ENCODE data around the gene NF1. TPM values are rescaled to one million over a fixed set of nuclear protein-coding genes. Genes with fewer than 3 reads are reported as not detected.

NF1 gene
- total RNA-seq, 1 experiment from 2014 or later, result 11.6 TPM

DNA sequence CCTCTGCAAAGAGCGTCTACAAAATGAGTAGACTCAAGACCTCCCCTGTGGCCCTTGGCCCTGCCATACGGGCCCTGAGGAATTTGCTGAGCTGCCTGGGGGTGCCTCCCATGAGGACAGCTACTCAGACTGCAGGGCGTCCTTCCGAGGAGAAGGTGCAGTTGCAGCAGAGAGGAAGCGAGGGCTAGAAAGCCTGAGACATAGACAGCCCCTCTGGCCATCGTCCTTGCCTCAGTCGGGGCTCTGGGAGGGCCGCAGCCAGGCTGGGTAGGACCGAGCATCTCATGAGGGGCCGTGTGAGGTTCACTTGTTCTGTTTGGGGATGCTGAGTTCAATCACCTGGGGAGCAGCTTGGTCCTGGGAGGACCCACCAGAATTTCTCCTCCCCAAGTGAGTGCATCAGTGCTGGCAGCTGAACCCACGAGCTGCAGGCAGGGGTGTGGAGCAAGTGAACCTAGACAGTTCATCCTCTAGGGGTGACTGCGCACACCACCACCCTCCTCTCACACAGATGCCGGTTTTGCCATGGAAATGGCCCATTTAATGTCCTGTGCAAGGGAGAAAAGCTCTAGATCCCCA is 317.0 kb downstream of the NF1 start:
- Histone ChIP-seq H3K4me3 (ENCODE audit: insufficient read depth, low read depth, low read length) (no peak overlapping the region), H3K27me3 (ENCODE audit: control insufficient read depth, insufficient read depth, low read length) (no peaks in the 10 kb centered on the region), H3K36me3 (replicated peaks; ENCODE audit: control insufficient read depth, insufficient read depth, low read length) (no peaks in the 10 kb centered on the region)
- DNase-seq, result no peak

DNA sequence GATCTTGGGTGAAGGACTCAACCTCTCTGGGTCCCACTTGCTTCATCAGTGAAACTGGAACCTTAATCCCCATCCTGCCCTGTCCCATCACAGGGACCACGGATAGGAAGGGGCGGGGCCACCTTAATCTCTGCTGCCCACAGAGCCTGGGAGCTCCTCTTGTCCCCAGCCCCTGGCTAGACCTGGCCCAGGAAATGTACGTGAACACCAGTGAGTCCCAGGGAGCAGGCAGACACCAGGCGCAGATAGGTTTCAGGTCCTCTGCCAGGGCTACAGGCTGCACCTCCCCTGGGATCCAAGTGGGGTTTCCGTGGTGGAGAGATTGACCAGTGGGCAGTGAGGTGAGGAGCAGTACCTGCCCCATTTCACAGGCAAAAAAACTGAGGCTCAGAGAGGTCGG is 317.7 kb downstream of the NF1 start:
- Histone ChIP-seq H3K27me3 (ENCODE audit: control insufficient read depth, insufficient read depth, low read length) (no peaks in the 10 kb centered on the region), H3K4me3 (ENCODE audit: insufficient read depth, low read depth, low read length) (no peak overlapping the region), H3K36me3 (replicated peaks; ENCODE audit: control insufficient read depth, insufficient read depth, low read length) (no peaks in the 10 kb centered on the region)
- DNase-seq, result no peak

DNA sequence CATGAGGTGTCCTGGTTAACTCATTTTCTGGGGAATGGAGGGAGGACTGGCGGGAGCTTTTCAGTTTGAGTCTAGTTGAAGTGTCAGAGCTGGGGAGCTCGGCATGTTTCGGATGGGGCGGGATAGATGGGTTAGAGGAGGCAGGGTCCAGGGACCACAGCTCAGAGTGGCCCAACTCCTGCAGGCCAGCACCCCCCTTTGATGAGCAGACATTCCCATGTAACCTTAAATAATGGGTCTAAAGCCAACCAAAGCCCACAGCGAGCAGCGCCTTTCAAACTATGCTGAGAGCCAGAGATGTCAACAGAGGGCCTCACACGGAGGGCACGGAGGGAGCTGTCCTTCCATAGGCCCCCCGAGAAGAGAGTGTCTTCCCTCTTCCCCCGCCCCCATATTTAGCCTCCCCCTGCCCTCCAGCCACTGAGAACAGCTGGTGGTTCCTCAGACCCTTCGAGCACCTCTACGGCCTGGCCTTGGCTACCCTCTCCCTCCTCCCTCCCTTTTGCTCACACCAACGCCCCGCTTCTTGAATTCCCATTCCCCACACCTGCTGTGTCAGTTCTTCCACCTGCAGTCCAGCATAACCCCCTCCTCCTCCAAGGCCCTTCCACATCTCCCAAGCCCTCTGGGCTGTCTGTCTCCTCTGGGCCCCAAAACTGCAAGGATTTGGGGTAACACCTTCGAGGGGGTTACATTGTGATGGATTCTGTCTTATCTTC is 318.5 kb downstream of the NF1 start:
- no peak for DNase-seq
- no peaks in the 10 kb centered on the region for H3K36me3 ChIP-seq (replicated peaks; ENCODE audit: control insufficient read depth, insufficient read depth, low read length)
- no peak overlapping the region for H3K4me3 ChIP-seq (ENCODE audit: insufficient read depth, low read depth, low read length)
- no peaks in the 10 kb centered on the region for H3K27me3 ChIP-seq (ENCODE audit: control insufficient read depth, insufficient read depth, low read length)

DNA sequence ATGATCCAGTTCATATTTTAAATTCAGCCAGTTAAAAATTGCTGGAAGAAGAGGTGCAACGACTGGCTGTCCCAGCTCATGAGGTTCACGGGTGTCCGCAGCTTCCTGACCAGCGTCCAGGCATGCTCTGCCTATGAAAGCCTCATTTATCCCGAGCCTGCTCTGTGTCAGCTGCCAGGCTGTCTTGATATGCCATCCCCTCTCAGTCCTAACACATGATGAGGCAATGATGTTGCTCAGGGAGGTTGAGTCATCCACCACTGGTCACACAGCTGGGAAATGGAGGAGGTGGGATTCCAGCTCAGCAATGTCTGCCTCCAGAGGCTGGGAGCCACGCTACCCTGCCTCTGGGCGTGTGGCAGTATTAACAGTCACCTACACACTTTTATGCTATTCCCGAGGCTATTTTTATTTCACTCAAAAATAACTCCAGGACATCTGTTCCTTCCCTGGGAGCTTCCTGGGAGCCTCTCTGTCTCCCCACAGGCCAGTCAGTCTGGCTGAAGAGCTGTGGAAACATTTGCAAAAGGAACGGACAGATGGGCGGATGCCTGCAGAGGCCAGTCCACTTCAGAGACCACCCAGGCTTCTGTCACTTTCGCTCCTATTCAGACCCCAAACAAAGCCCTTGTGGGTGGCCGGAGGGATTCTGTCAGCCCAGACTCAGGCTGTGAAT is 319.2 kb downstream of the NF1 start:
- Histone ChIP-seq H3K27me3 (ENCODE audit: control insufficient read depth, insufficient read depth, low read length) (no peaks in the 10 kb centered on the region), H3K36me3 (replicated peaks; ENCODE audit: control insufficient read depth, insufficient read depth, low read length) (no peaks in the 10 kb centered on the region), H3K4me3 (ENCODE audit: insufficient read depth, low read depth, low read length) (no peak overlapping the region)
- no peak for DNase-seq

DNA sequence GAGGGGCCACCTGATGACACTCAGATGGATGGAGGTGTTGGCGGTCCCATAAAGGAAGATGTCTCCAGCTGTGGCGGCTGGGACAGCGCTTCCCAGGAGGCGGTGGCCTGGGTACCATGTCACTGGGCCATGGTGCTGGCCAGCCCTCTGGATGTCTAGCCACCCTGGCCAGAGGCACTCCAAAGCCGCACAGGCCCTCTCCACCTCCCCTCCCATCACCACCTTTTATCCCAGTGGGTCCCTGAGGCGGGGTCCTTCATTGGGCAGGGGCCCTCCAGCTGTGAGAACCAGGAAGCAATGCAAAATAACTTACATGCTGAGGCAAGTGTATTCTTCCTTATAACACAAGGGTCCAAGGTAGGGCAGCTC is 319.8 kb downstream of the NF1 start:
- H3K4me3 ChIP-seq (ENCODE audit: insufficient read depth, low read depth, low read length), result no peak overlapping the region
- H3K27me3 ChIP-seq (ENCODE audit: control insufficient read depth, insufficient read depth, low read length), result no peaks in the 10 kb centered on the region
- no peaks in the 10 kb centered on the region for H3K36me3 ChIP-seq (replicated peaks; ENCODE audit: control insufficient read depth, insufficient read depth, low read length)
- no peak for DNase-seq

DNA sequence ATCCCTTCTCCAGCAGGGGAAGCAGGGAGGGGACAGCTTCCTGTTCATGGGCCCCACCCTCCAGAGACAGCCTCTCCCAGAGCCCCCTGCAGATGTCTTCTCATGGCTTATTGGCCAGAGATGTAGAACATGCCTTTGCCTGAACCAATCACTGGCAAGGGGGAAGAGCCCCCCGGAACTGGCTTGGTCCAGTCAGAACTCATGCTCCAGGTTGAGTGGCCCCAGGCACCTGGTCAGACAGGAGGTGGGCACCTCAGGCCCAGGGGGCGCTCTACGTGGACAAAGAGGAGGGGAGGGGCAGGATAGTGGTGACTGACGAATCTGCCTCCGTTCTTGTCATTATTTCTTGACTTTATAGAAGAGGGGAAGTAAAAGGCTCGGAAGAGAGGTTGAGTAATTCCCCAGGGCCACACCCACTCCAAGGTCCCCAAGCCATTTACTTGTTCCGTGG is 320.3 kb downstream of the NF1 start:
- no peaks in the 10 kb centered on the region for H3K27me3 ChIP-seq (ENCODE audit: control insufficient read depth, insufficient read depth, low read length)
- peak; percentile 76 for DNase-seq
- H3K36me3 ChIP-seq (replicated peaks; ENCODE audit: control insufficient read depth, insufficient read depth, low read length), result no peaks in the 10 kb centered on the region
- H3K4me3 ChIP-seq (ENCODE audit: insufficient read depth, low read depth, low read length), result no peak overlapping the region

DNA sequence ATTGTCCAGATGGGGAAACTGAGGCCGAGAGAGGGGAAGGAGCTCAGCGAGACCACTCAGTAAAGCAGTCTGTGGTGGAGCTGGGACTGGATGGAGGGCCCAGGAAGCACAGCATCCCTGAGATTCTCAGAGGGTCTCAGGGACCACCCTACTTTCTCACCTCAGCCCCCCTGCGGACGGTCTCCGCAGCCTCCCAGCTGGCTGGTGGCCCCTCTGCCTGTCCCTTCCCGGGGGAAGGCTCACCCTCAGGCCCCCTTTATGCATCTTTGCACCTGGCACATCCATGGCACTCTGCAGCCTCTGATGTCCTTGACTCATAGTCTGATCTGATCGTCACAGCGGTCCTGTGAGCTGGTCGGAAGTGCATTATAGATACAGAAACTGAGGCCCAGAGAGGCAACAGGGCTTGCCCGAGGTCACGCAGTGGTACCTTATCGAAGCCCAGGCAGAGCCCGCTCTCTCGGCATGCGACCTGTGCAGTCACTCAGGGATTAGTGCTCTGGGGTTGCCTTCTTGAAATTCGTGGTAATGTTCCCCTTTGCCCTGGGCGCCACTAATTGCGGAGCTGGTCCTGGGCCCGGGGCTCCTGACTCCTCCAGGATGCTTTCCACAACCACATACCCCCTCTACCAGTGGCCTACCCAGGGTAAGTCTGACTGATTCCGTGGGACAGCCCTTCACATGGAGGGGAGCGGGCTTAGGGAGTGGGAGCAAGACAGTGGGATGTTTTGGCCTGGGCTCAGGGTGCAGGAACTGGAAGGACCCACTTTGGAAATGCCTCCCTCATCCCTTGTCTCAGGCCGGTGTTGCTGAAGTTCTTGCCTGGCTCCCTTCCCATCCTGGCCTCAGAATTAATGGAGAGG is 321.1 kb downstream of the NF1 start:
- no peaks in the 10 kb centered on the region for H3K27me3 ChIP-seq (ENCODE audit: control insufficient read depth, insufficient read depth, low read length)
- no peak overlapping the region for H3K4me3 ChIP-seq (ENCODE audit: insufficient read depth, low read depth, low read length)
- no peak for DNase-seq
- no peaks in the 10 kb centered on the region for H3K36me3 ChIP-seq (replicated peaks; ENCODE audit: control insufficient read depth, insufficient read depth, low read length)

DNA sequence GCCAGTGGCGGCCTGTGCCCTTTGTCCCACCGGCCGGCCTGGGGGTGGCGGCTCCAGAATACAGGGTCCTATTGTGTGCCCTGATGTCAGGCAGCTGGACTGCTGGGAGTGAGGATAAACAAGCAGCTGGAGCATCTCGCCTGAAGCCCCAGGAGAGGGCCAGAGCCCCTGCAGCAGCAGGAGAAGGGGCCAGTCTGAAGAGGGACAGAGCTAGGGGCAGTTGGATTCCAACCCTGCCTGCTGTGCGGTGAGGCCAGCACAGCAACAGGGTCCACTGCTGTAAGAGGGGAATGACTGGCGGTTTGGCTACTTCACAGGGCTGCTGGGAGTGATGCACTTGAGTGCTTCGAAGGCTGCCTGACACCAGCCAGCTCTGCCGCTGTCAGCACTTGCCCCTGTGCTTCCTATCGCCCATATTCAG is 321.7 kb downstream of the NF1 start:
- no peaks in the 10 kb centered on the region for H3K27me3 ChIP-seq (ENCODE audit: control insufficient read depth, insufficient read depth, low read length)
- H3K4me3 ChIP-seq (ENCODE audit: insufficient read depth, low read depth, low read length), result no peak overlapping the region
- H3K36me3 ChIP-seq (replicated peaks; ENCODE audit: control insufficient read depth, insufficient read depth, low read length), result no peaks in the 10 kb centered on the region
- DNase-seq, result no peak

DNA sequence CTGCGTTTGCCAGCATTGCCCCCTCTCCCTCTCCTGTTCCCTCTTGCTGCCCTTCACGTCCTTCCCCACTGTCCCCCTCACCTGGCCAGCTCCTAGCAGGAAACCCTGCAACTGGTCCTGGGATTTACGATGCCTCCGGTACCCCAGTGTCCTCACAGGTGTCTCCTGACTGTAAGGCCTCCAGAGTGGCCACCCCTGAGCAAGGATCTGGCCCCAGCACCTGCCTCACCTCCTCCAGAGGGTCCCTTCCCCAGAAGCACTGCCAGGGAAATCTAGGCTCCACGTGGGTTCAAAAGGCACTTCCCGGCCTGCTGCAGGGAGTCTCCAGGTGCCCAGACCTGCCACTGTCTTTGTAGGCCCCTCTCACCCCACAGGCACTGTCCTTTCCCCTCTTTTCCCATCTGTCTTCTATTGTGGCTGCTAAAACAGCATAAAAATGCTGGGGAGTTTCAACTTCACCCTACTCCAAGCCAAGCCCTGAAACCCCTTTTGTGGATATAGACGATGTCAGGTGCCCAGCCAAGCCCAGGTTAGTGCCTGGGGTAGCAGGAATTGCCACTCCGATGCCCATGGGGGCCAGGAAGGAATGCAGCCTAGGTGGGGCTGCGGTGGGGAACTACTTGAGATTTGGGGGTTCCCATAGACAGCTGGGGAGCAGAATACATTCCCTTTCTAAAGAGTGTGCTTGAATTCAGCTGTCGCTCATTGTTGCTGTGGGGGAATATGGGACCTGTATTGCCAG is 322.4 kb downstream of the NF1 start:
- no peaks in the 10 kb centered on the region for H3K36me3 ChIP-seq (replicated peaks; ENCODE audit: control insufficient read depth, insufficient read depth, low read length)
- H3K27me3 ChIP-seq (ENCODE audit: control insufficient read depth, insufficient read depth, low read length), result no peaks in the 10 kb centered on the region
- no peak for DNase-seq
- H3K4me3 ChIP-seq (ENCODE audit: insufficient read depth, low read depth, low read length), result no peak overlapping the region

DNA sequence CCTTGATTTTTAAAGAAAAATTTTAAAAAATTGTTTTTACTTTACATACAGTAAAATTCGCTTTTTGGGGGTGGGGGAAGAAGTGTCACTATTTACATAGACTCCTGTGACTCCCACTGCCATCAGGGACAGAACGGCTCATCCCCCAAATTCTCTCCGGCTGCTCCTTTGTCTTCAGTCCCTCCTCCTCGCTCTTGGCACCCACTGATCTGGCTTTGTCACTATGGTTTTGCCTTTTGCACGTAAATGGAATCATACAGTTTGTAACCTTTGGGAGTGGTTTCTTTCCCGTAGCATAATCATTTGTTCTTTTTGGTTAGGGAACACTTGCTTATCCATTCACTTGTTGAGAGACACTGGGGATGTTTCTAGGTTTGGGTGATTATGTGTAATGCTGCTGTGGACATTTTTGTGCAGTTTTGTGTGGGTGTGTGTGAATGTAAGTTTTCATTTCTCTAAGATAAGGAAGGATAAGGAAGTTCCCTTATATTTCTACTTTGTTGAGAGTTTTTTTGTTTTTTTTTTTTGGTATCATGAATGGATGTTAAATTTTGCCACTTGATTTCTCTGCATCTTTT is 324.1 kb downstream of the NF1 start:
- H3K27me3 ChIP-seq (ENCODE audit: control insufficient read depth, insufficient read depth, low read length), result no peaks in the 10 kb centered on the region
- no peak for DNase-seq
- no peak overlapping the region for H3K4me3 ChIP-seq (ENCODE audit: insufficient read depth, low read depth, low read length)
- H3K36me3 ChIP-seq (replicated peaks; ENCODE audit: control insufficient read depth, insufficient read depth, low read length), result no peaks in the 10 kb centered on the region

DNA sequence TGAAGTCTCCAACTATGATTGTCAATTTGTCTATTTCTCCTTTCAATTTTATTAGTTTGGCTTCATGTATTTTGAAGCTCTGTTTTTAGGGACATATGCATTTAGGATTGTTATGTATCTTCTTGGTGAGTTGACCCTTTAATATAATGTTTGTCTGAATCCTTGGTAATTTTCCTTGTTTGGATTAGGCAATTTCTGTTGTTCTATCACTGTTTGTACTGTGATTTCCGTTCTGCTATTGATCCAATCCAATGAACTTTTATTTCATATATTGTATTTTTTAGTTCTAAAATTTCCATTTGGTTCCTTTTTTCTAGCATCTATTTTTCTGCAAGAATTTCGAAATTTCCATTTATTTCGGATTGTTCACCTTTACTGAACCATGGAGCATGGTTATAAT is 327.7 kb downstream of the NF1 start:
- Histone ChIP-seq H3K36me3 (replicated peaks; ENCODE audit: control insufficient read depth, insufficient read depth, low read length) (no peaks in the 10 kb centered on the region), H3K4me3 (ENCODE audit: insufficient read depth, low read depth, low read length) (no peak overlapping the region), H3K27me3 (ENCODE audit: control insufficient read depth, insufficient read depth, low read length) (no peaks in the 10 kb centered on the region)
- no peak for DNase-seq

DNA sequence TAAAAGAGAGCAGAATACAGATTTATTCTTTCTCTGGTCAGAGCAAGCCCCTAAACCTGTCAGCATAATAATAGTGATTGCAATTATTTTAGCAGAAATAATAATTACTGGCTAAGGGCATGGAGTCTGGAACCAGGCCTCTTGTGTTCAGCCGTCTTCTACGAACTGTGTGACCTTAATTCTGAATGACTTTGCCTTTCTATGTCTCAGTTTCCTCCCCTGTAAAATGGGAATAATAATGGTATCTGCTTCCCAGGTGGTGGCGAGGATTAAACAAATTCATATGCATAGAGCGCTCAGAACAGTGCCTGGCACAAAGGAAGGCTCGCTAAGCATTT is 330.1 kb downstream of the NF1 start:
- no peak for DNase-seq

DNA sequence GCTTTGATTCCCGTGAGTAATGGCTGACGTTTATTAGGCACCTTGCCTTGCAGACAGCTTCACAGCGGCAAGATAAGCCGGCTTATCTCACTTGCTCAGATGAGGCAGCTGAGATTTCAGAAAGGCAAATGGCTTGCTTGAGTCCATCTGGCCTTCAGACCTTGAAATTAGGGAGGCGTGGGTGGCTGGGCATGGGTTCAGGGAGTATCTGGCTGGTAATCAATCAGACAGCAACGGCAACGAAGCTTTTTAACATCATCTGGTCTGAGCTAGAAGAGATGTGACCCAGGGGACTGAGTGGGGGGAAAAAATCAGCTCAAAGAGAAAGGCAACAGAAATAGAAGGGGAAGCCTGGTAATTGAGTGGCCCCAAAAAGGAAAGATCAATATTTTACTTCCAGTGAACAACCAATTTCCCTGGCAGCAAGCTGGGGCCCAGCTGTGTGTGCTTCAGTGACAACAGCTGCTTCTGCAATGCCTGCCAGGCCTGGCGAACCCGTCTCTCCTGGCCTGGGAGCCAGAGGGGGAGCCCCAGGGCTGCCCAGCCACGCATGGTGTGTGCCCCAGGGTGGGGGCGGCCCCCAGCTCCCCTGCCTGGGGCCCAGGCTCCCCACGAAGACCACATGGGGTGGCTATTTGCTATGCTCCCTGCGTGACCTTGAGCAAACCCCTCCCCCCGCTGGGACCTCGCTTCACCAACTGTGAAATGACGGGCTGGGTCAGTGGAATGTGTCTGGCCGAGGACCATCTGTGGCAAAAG is 330.7 kb downstream of the NF1 start:
- no peaks in the 10 kb centered on the region for H3K36me3 ChIP-seq (replicated peaks; ENCODE audit: control insufficient read depth, insufficient read depth, low read length)
- H3K4me3 ChIP-seq (ENCODE audit: insufficient read depth, low read depth, low read length), result no peak overlapping the region
- H3K27me3 ChIP-seq (ENCODE audit: control insufficient read depth, insufficient read depth, low read length), result no peaks in the 10 kb centered on the region
- no peak for DNase-seq

More for the DNA sequence above, 330.1 kb downstream of the NF1 start:
- Histone ChIP-seq H3K36me3 (replicated peaks; ENCODE audit: control insufficient read depth, insufficient read depth, low read length) (no peaks in the 10 kb centered on the region), H3K27me3 (ENCODE audit: control insufficient read depth, insufficient read depth, low read length) (no peaks in the 10 kb centered on the region), H3K4me3 (ENCODE audit: insufficient read depth, low read depth, low read length) (no peak overlapping the region)
